Measurements from ENCODE around the gene CCL7.

The CCL7 gene

GRCh38 chr17:34314279-34314678 lies 44.3 kb downstream of the CCL7 start:
- no peaks in the 10 kb centered on the region for H3K9me3 ChIP-seq (ENCODE audit: control insufficient read depth, insufficient read depth, low read length)
- TF ChIP-seq EZH2phosphoT487 (IDR thresholded peaks at IDR 0.05; ENCODE audit: borderline replicate concordance, low read length) (no peak), CTCF (IDR thresholded peaks at IDR 0.05; ENCODE audit: low read depth, low read length, poor library complexity, severe bottlenecking) (no peak)
- no peaks in the 10 kb centered on the region for H3F3A ChIP-seq (ENCODE audit: control insufficient read depth, insufficient read depth)
- no peak overlapping the region for H3K4me2 ChIP-seq (ENCODE audit: low read length)
- no peaks in the 10 kb centered on the region for H3K9me2 ChIP-seq (replicated peaks; ENCODE audit: control insufficient read depth, low read length)
- H3K4me3 ChIP-seq (ENCODE audit: low read length) = no peak overlapping the region
- peaks cover 17% of the 10 kb centered on the region for H3K27me3 ChIP-seq (ENCODE audit: control insufficient read depth, low read length)
- H3K79me2 ChIP-seq (ENCODE audit: control insufficient read depth, low read length) = no peaks in the 10 kb centered on the region
- no peaks in the 10 kb centered on the region for H3K4me1 ChIP-seq (ENCODE audit: control insufficient read depth, low read length)
- no peaks in the 10 kb centered on the region for H3K36me3 ChIP-seq (ENCODE audit: control insufficient read depth, low read length)
- no peak overlapping the region for H3K27ac ChIP-seq (ENCODE audit: low read depth, low read length)
- H4K20me1 ChIP-seq (ENCODE audit: control insufficient read depth, insufficient read depth, low read depth, low read length) = no peaks in the 10 kb centered on the region

GRCh38 chr17:34318474-34318873 lies 48.5 kb downstream of the CCL7 start:
- Histone ChIP-seq H3K27me3 (ENCODE audit: control insufficient read depth, low read length) (peaks cover 14% of the 10 kb centered on the region; the same call in 1 of the 2 replicates), H3F3A (ENCODE audit: control insufficient read depth, insufficient read depth) (no peaks in the 10 kb centered on the region), H3K9me2 (replicated peaks; ENCODE audit: control insufficient read depth, low read length) (no peaks in the 10 kb centered on the region), H3K27ac (ENCODE audit: low read depth, low read length) (no peak overlapping the region), H3K4me3 (ENCODE audit: low read length) (no peak overlapping the region), H3K36me3 (ENCODE audit: control insufficient read depth, low read length) (no peaks in the 10 kb centered on the region), H3K79me2 (ENCODE audit: control insufficient read depth, low read length) (no peaks in the 10 kb centered on the region), H3K9me3 (ENCODE audit: control insufficient read depth, insufficient read depth, low read length) (no peaks in the 10 kb centered on the region), H4K20me1 (ENCODE audit: control insufficient read depth, insufficient read depth, low read depth, low read length) (no peaks in the 10 kb centered on the region), H3K4me1 (ENCODE audit: control insufficient read depth, low read length) (no peaks in the 10 kb centered on the region), H3K4me2 (ENCODE audit: low read length) (no peak overlapping the region)
- TF ChIP-seq CTCF (IDR thresholded peaks at IDR 0.05; ENCODE audit: low read depth, low read length, poor library complexity, severe bottlenecking) (peak; percentile 34), EZH2phosphoT487 (IDR thresholded peaks at IDR 0.05; ENCODE audit: borderline replicate concordance, low read length) (no peak)

GRCh38 chr17:34319039-34319483 lies 49.0 kb downstream of the CCL7 start, which contains the start of gene CCL8:
TSS of gene CCL8 (plus strand) at chr17:34319435. CDS start at chr17:34319502, 67 bp downstream.
- no peak for TF ChIP-seq CTCF (IDR thresholded peaks at IDR 0.05; ENCODE audit: low read depth, low read length, poor library complexity, severe bottlenecking)
- TF ChIP-seq EZH2phosphoT487 (IDR thresholded peaks at IDR 0.05; ENCODE audit: borderline replicate concordance, low read length) = no peak
- H3K27me3 ChIP-seq (ENCODE audit: control insufficient read depth, low read length) = peaks cover 10% of the 10 kb centered on the region; the same call in 1 of the 2 replicates
- no peaks in the 10 kb centered on the region for H3K9me2 ChIP-seq (replicated peaks; ENCODE audit: control insufficient read depth, low read length)
- H3K9me3 ChIP-seq (ENCODE audit: control insufficient read depth, insufficient read depth, low read length) = no peaks in the 10 kb centered on the region
- no peaks in the 10 kb centered on the region for H3K79me2 ChIP-seq (ENCODE audit: control insufficient read depth, low read length)
- H3K27ac ChIP-seq (ENCODE audit: low read depth, low read length) = no peak within 1 kb of the TSS
- H3F3A ChIP-seq (ENCODE audit: control insufficient read depth, insufficient read depth) = no peaks in the 10 kb centered on the region
- H3K4me2 ChIP-seq (ENCODE audit: low read length) = no peak within 1 kb of the TSS
- no peaks in the 10 kb centered on the region for H3K4me1 ChIP-seq (ENCODE audit: control insufficient read depth, low read length)
- no peak within 1 kb of the TSS for H3K4me3 ChIP-seq (ENCODE audit: low read length)
- H3K36me3 ChIP-seq (ENCODE audit: control insufficient read depth, low read length) = no peaks in the 10 kb centered on the region
- no peaks in the 10 kb centered on the region for H4K20me1 ChIP-seq (ENCODE audit: control insufficient read depth, insufficient read depth, low read depth, low read length)
